HEK293T (cell line): ENCODE data around the gene GFRA1.

Experiments
- ARNT ChIP-seq: fragments of 450-650 bp; IDR thresholded peaks from 2 replicates; pipeline ENCODE4 v1.6.1; 2017; ENCODE audit warnings: mild to moderate bottlenecking
- BHLHE40 ChIP-seq: fragments of 450-650 bp; IDR thresholded peaks from 2 replicates; pipeline ENCODE4 v1.6.1; 2016; ENCODE audit warnings: mild to moderate bottlenecking, moderate library complexity, borderline replicate concordance
- ELF4 ChIP-seq: fragments of 450-650 bp; IDR thresholded peaks from 2 replicates; pipeline ENCODE4 v1.6.1; 2017; ENCODE audit warnings: antibody characterized with exemption
- FOXA1 ChIP-seq: fragments of 450-650 bp; IDR thresholded peaks from 2 replicates; pipeline ENCODE4 v1.6.1; 2016; ENCODE audit warnings: mild to moderate bottlenecking
- FOXK2 ChIP-seq: fragments of 450-650 bp; IDR thresholded peaks from 2 replicates; pipeline ENCODE4 v1.6.1; 2016; ENCODE audit warnings: mild to moderate bottlenecking
- FOXM1 ChIP-seq: fragments of 450-650 bp; IDR thresholded peaks from 2 replicates; pipeline ENCODE4 v1.6.1; 2017; ENCODE audit warnings: mild to moderate bottlenecking, borderline replicate concordance
- HDGF ChIP-seq: fragments of 450-650 bp; IDR thresholded peaks from 2 replicates; pipeline ENCODE4 v1.6.1; 2017; ENCODE audit warnings: antibody characterized with exemption, borderline replicate concordance
- L3MBTL2 ChIP-seq: fragments of 450-650 bp; conservative IDR thresholded peaks from 2 replicates; pipeline ENCODE4 v1.6.1; 2016; ENCODE audit warnings: mild to moderate bottlenecking
- LEF1 ChIP-seq: fragments of 450-650 bp; IDR thresholded peaks from 2 replicates; pipeline ENCODE4 v1.6.1; 2017; ENCODE audit warnings: mild to moderate bottlenecking, borderline replicate concordance
- NFRKB ChIP-seq: fragments of 450-650 bp; IDR thresholded peaks from 2 replicates; pipeline ENCODE4 v1.6.1; 2016; ENCODE audit warnings: mild to moderate bottlenecking, moderate library complexity
- SP1 ChIP-seq: fragments of 450-650 bp; IDR thresholded peaks from 2 replicates; pipeline ENCODE4 v1.6.1; 2017
- SUZ12 ChIP-seq: fragments of 450-650 bp; IDR thresholded peaks from 2 replicates; pipeline ENCODE4 v1.6.1; 2016; ENCODE audit warnings: mild to moderate bottlenecking
- TARDBP ChIP-seq: fragments of 450-650 bp; IDR thresholded peaks from 2 replicates; pipeline ENCODE4 v1.6.1; 2016

DNA sequence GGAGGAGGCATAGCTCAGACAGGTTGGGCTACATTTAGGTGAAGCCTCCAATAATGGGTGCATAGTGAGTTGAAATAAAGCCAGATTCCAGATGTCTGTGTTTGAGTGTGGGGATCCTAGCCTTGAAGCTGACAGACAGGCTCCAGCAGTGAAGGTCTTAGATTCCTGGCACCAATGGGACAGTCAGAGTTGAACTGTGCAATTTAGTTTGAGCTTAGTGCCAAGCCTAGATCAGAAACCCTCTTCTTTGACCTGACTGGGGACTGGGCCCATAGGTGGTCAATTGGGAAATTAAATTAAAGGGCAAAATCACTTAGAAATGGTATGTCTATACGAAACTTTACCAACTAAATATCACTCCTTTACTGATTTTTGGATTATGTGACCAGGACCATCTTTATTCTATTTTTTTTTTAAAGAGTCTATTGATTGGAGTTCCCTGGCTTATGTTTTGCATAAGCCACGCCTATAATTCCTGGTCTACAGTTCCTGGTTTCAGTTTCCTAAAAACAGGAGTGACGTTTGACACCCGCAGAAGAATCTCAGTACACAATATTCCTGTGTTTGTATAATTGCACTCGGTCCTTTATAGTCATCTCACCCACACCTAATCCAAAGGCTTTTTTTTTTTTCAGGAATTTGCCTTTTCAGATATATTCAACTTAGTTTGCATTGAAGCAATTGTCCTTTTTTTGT, 201.4 kb downstream of the GFRA1 start:
- TF ChIP-seq ARNT (no peak), NFRKB (no peak), TARDBP (no peak), ELF4 (no peak), FOXM1 (no peak), FOXA1 (no peak), SUZ12 (no peak), BHLHE40 (no peak), FOXK2 (no peak), L3MBTL2 (no peak), LEF1 (no peak), SP1 (no peak), HDGF (no peak)
